H1 (cell line): ENCODE measurements around the gene XAF1. TPM values are rescaled to one million over a fixed set of nuclear protein-coding genes. Genes with fewer than 3 reads are reported as not detected.

Experiments
- E2F6 ChIP-seq: IDR thresholded peaks from 2 replicates; pipeline ENCODE4 v1.6.1; 2012; ENCODE audit warnings: inconsistent platforms
- GTF2F1 ChIP-seq: IDR thresholded peaks from 2 replicates; pipeline ENCODE4 v1.6.1; 2012; ENCODE audit warnings: low read depth, low read length, improper control_type of control experiment, borderline replicate concordance
- HDAC6 ChIP-seq: IDR thresholded peaks from one replicate; pipeline ENCODE4 v1.7.1; 2012; ENCODE audit warnings: low read depth, mild to moderate bottlenecking, inconsistent platforms, low read length, moderate library complexity
- MAX ChIP-seq: IDR thresholded peaks from 2 replicates; pipeline ENCODE4 v1.6.1; 2012; ENCODE audit warnings: inconsistent platforms
- POU5F1 ChIP-seq: IDR thresholded peaks from 2 replicates; pipeline ENCODE4 v1.6.1; 2011; ENCODE audit warnings: low read depth, mild to moderate bottlenecking, low read length, moderate library complexity
- SIN3A ChIP-seq, 2 experiments: IDR thresholded peaks in 1 of 2; conservative IDR thresholded peaks in 1 of 2; 2 replicates each; pipeline ENCODE4 v1.6.1; 2011 to 2012; ENCODE audit warnings: low read length in 2 of 2, improper control_type of control experiment in 1 of 2, low read depth in 1 of 2, mild to moderate bottlenecking in 1 of 2
- ZNF274 ChIP-seq: IDR thresholded peaks from 2 replicates; pipeline ENCODE4 v1.7.0; 2012; ENCODE audit warnings: low read length, borderline replicate concordance; ENCODE audit errors: extremely low read depth
- polyA plus RNA-seq, 7 experiments: library from polyadenylated mRNA; depleted of rRNA in 3 of 7; stranded (reverse) in 5 of 7; unstranded in 2 of 7; fragments of >200 nt in 5 of 7; fragments of 200-250 nt in 2 of 7; gene quantifications; 1 replicate in 5 of 7; 2 replicates in 1 of 7; 4 replicates in 1 of 7; pipeline versions ENCODE4 v1.2.1 to v1.2.3, GENCODE V29; 2011 to 2013; ENCODE audit warnings: missing spikeins in 2 of 7, mixed read lengths in 2 of 7
- total RNA-seq: library from RNA; stranded (reverse); fragmentation: NEBNext Ultra II Directional; extraction: Animal tissue kit (Norgen Biotek cat#: 25700); gene quantifications from 2 replicates; pipeline ENCODE4 v1.2.1, GENCODE V29; 2021

Gene XAF1
- total and polyA plus RNA-seq, 2 of the 8 experiments (the other 6 are each of a cell fraction or from before 2014, with no cell fraction given): not detected

DNA sequence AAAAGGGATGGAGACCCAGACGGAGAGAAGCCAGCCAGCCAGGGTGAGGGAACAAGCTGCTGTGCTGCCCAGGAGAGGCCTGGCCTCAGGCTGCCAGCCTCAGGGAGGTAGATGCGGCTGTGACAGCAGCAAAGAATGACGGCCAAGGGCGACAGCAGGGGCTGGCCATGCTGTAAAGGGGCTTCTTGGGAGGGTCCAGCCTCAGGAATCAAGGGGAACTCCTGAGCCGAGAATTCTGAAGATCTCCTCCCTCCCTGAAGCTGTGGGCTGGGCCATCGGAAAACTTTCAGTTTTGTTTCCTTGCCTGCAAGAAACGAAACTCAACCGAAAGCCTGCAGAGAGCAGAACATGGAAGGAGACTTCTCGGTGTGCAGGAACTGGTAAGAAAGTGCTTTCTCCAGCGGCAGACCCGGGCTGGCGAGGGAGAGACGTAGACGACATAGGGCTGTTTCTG is at the start of gene XAF1 (continued):
- no peak for TF ChIP-seq SIN3A (conservative IDR thresholded peaks at IDR 0.05 in 1 of 2, IDR thresholded peaks at IDR 0.05 in 1 of 2; ENCODE audit: low read depth in 1 of 2, low read length in 2 of 2)
- no peak for TF ChIP-seq E2F6
- TF ChIP-seq GTF2F1: no peak
- TF ChIP-seq HDAC6: no peak
- no peak for TF ChIP-seq ZNF274
- TF ChIP-seq POU5F1: no peak
- no peak for TF ChIP-seq MAX
